Astrocyte of the hippocampus (primary cell): ENCODE data around the gene MSRB1.
"Not testable (repeated sequence)": the region's sequence is repeated elsewhere in the genome, so short reads cannot be mapped to it uniquely, and the experiment has no call there.

ENCODE experiments used
- DNase-seq: peaks from one replicate; pipeline ENCODE4 v3.0.0; 2011; ENCODE audit warnings: low read depth, low spot score

The MSRB1 gene

GRCh38 chr16:1941162-1942046 is 1.6 kb downstream of the MSRB1 start:
- DNase-seq = peak; percentile 87

GRCh38 chr16:1940273-1941161 is 2.5 kb downstream of the MSRB1 start:
- no peak for DNase-seq

GRCh38 chr16:1939833-1940232 is 3.2 kb downstream of the MSRB1 start:
- not testable (repeated sequence) for DNase-seq

GRCh38 chr16:1938910-1939309 is 4.1 kb downstream of the MSRB1 start:
- no peak for DNase-seq

- no peak for DNase-seq
Observed at GRCh38 chr16:1938316-1938715, 4.7 kb downstream of the MSRB1 start.

- no peak for DNase-seq
Observed at GRCh38 chr16:1936945-1937479, 6.0 kb downstream of the MSRB1 start.

GRCh38 chr16:1933097-1933661 is 9.8 kb downstream of the MSRB1 start:
- DNase-seq = no peak

GRCh38 chr16:1932050-1933028 is 10.7 kb downstream of the MSRB1 start:
- DNase-seq = peak; percentile 62

GRCh38 chr16:1930338-1930720 is 12.7 kb downstream of the MSRB1 start:
- DNase-seq = no peak

- DNase-seq = peak; percentile 96
Observed at GRCh38 chr16:1929578-1930337, 13.2 kb downstream of the MSRB1 start.

GRCh38 chr16:1929105-1929504 is 13.9 kb downstream of the MSRB1 start:
- DNase-seq = peak; percentile 40

- no peak for DNase-seq
Observed at GRCh38 chr16:1926271-1926670, 16.7 kb downstream of the MSRB1 start.

- no peak for DNase-seq
Observed at GRCh38 chr16:1924095-1924494, 18.9 kb downstream of the MSRB1 start.

GRCh38 chr16:1923299-1924034 is 19.5 kb downstream of the MSRB1 start:
- DNase-seq = peak; percentile 67

GRCh38 chr16:1922357-1922756 is 20.6 kb downstream of the MSRB1 start:
- DNase-seq = no peak

GRCh38 chr16:1920727-1921171 is 22.2 kb downstream of the MSRB1 start:
- peak; percentile 35 for DNase-seq

- not testable (repeated sequence) for DNase-seq
Observed at GRCh38 chr16:1920122-1920521, 22.9 kb downstream of the MSRB1 start.

GRCh38 chr16:1919327-1919998 is 23.5 kb downstream of the MSRB1 start:
- no peak for DNase-seq
